ENCODE data around the gene NPR2.

NPR2 gene

DNA sequence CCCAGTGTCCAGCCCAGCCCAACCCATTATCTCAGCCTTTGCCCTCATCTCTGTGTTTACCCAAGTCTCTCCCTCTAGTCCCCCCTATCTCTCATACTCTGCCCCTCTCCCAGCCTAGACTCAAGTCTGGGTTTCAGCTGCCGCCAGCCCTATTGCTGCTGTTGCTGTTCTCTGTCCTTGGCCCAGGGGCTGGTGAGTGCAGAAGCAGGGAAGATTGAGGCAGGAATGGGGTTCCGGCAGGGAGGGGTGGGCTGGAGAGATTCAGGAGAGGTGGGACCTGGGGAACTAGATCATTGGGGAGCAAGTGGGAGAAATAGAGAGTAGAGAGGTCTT, 38.3 kb downstream of the NPR2 start:
- peak overlapping the region; percentile 79 for H3K9ac ChIP-seq (ENCODE audit: low read length)
- peak overlapping the region; percentile 75 for H3K4me3 ChIP-seq (ENCODE audit: low read length)
- peaks cover 11% of the 10 kb centered on the region for H3K4me1 ChIP-seq (ENCODE audit: control insufficient read depth, insufficient read depth, low read length)
- peak overlapping the region; percentile 89 for H3K27ac ChIP-seq (ENCODE audit: low read depth, low read length)
- no peaks in the 10 kb centered on the region for H3K27me3 ChIP-seq (ENCODE audit: control insufficient read depth, insufficient read depth, low read length)
- H3K36me3 ChIP-seq (ENCODE audit: control insufficient read depth, insufficient read depth, low read length), result no peaks in the 10 kb centered on the region

DNA sequence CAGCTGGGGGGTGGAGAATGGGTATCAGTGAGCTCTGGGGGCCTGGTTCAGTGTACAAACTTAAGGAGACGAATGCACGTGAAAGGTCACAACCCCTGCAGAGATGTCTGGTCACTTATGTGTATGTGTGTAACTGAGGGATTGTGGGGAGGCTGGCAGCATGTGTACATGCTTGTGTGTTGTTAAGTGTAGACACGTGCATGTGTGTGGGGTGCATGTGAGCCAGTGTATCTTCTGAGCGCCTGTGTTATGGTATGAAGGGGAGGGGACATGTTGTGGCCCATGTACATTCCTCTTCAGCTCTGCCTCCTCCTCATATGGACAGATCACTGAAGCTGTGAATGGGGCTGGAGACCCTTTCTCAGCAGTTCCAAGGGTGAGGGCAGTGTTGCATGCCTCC, 39.6 kb downstream of the NPR2 start:
- Histone ChIP-seq H3K27ac (ENCODE audit: low read depth, low read length) (no peak overlapping the region), H3K4me1 (ENCODE audit: control insufficient read depth, insufficient read depth, low read length) (peaks cover 11% of the 10 kb centered on the region), H3K9ac (ENCODE audit: low read length) (no peak overlapping the region), H3K36me3 (ENCODE audit: control insufficient read depth, insufficient read depth, low read length) (no peaks in the 10 kb centered on the region), H3K27me3 (ENCODE audit: control insufficient read depth, insufficient read depth, low read length) (no peaks in the 10 kb centered on the region), H3K4me3 (ENCODE audit: low read length) (no peak overlapping the region)

DNA sequence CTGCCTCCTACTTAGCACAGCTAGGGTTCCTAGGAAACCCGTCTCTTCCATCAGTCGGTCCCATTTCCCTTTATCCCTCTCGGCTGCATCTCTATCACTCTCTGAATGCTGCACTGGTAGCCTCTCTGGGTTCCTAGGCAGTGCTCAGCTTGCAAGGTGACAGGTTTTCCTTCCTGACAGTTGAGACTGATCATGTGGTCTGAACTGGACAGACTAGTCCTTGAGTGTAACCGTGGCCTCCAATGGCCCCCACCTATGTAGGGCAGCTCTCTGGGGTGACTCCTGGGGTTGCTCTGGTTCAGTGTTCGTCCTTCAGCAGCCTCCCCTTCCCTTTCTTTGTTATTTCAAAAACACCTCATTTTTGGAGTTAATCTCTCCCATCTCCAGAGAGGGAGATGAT, 41.4 kb downstream of the NPR2 start:
- H3K36me3 ChIP-seq (ENCODE audit: control insufficient read depth, insufficient read depth, low read length), result no peaks in the 10 kb centered on the region
- H3K27me3 ChIP-seq (ENCODE audit: control insufficient read depth, insufficient read depth, low read length), result no peaks in the 10 kb centered on the region
- H3K9ac ChIP-seq (ENCODE audit: low read length), result no peak overlapping the region
- peaks cover 11% of the 10 kb centered on the region for H3K4me1 ChIP-seq (ENCODE audit: control insufficient read depth, insufficient read depth, low read length)
- no peak overlapping the region for H3K4me3 ChIP-seq (ENCODE audit: low read length)
- H3K27ac ChIP-seq (ENCODE audit: low read depth, low read length), result no peak overlapping the region

GRCh38 chr9:35834260-35835215, 43.1 kb downstream of the NPR2 start:
- Histone ChIP-seq H3K27ac (ENCODE audit: low read depth, low read length) (no peak overlapping the region), H3K4me3 (ENCODE audit: low read length) (no peak overlapping the region), H3K9ac (ENCODE audit: low read length) (no peak overlapping the region), H3K4me1 (ENCODE audit: control insufficient read depth, insufficient read depth, low read length) (peaks cover 11% of the 10 kb centered on the region), H3K27me3 (ENCODE audit: control insufficient read depth, insufficient read depth, low read length) (no peaks in the 10 kb centered on the region), H3K36me3 (ENCODE audit: control insufficient read depth, insufficient read depth, low read length) (no peaks in the 10 kb centered on the region)

DNA sequence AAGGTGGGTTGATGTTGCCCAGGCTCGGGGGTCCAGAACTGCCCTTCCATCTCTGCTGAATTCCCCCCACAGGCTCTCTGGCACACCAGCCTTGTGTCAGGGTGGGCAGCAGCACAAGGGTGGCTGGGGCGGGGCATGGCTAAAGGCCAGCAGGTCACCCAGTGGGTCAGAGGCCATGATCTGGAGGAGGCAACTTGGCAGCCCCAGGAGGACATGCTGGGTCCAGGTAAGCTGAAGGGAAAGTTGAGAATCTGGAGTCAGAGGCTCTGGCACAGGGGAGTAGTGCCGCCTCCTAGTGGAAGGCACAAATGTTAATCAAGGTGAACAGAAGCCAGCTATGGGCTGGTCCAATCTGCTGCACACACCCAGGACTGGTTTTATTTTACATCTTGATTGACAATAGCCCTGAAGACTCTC, 43.8 kb downstream of the NPR2 start:
- H3K9ac ChIP-seq (ENCODE audit: low read length), result no peak overlapping the region
- H3K36me3 ChIP-seq (ENCODE audit: control insufficient read depth, insufficient read depth, low read length), result no peaks in the 10 kb centered on the region
- H3K27me3 ChIP-seq (ENCODE audit: control insufficient read depth, insufficient read depth, low read length), result no peaks in the 10 kb centered on the region
- no peak overlapping the region for H3K4me3 ChIP-seq (ENCODE audit: low read length)
- H3K27ac ChIP-seq (ENCODE audit: low read depth, low read length), result no peak overlapping the region
- H3K4me1 ChIP-seq (ENCODE audit: control insufficient read depth, insufficient read depth, low read length), result peaks cover 7% of the 10 kb centered on the region

DNA sequence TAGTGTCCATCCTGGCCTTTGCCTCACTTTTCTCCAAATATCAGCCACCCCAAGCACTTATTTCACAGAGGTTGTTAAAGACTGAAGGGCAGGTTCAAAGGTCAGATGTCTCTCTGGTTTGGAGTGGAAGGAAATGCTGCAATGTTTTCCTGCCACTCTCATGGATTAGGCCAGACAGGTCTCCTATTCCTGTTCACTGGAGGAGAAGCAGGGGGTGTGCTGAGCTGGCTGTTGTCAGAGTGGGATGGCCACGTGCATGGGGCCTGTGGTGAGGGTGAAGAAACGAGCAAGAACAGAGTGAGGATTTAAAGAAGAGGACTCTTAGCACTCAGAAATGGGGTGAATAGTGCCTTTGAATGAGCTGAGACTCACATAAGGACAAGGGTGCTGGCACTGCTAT, 44.4 kb downstream of the NPR2 start:
- H3K27ac ChIP-seq (ENCODE audit: low read depth, low read length), result no peak overlapping the region
- H3K27me3 ChIP-seq (ENCODE audit: control insufficient read depth, insufficient read depth, low read length), result no peaks in the 10 kb centered on the region
- H3K9ac ChIP-seq (ENCODE audit: low read length), result no peak overlapping the region
- H3K36me3 ChIP-seq (ENCODE audit: control insufficient read depth, insufficient read depth, low read length), result no peaks in the 10 kb centered on the region
- no peak overlapping the region for H3K4me3 ChIP-seq (ENCODE audit: low read length)
- H3K4me1 ChIP-seq (ENCODE audit: control insufficient read depth, insufficient read depth, low read length), result peaks cover 2% of the 10 kb centered on the region

GRCh38 chr9:35836595-35836994, 45.2 kb downstream of the NPR2 start:
- Histone ChIP-seq H3K36me3 (ENCODE audit: control insufficient read depth, insufficient read depth, low read length) (no peaks in the 10 kb centered on the region), H3K4me3 (ENCODE audit: low read length) (no peak overlapping the region), H3K27me3 (ENCODE audit: control insufficient read depth, insufficient read depth, low read length) (no peaks in the 10 kb centered on the region), H3K4me1 (ENCODE audit: control insufficient read depth, insufficient read depth, low read length) (no peaks in the 10 kb centered on the region), H3K9ac (ENCODE audit: low read length) (no peak overlapping the region), H3K27ac (ENCODE audit: low read depth, low read length) (no peak overlapping the region)

DNA sequence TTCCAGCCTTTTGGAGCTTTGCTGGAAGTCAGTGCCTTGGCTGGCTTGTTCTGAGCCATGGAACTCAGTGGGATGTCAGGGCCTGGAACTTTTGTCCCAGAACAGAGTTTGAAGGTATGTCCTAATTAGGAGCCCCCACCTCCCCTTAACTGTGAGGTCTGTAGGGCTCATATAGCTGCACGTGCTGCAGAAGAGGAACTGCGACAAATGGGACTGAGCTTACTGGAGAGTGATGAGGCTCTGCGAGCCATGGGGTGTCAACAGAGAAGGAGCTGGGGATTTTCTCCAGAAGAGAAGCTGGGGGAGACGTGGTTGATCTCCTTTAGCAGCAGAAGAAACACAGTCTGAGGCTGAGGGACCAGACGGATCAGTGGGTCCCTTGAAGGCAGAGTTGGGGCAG, 48.5 kb downstream of the NPR2 start:
- H3K36me3 ChIP-seq (ENCODE audit: control insufficient read depth, insufficient read depth, low read length), result no peaks in the 10 kb centered on the region
- no peaks in the 10 kb centered on the region for H3K27me3 ChIP-seq (ENCODE audit: control insufficient read depth, insufficient read depth, low read length)
- H3K9ac ChIP-seq (ENCODE audit: low read length), result no peak overlapping the region
- peaks cover 9% of the 10 kb centered on the region for H3K4me1 ChIP-seq (ENCODE audit: control insufficient read depth, insufficient read depth, low read length)
- H3K27ac ChIP-seq (ENCODE audit: low read depth, low read length), result no peak overlapping the region
- no peak overlapping the region for H3K4me3 ChIP-seq (ENCODE audit: low read length)

- no peaks in the 10 kb centered on the region for H3K36me3 ChIP-seq (ENCODE audit: control insufficient read depth, insufficient read depth, low read length)
- H3K27ac ChIP-seq (ENCODE audit: low read depth, low read length), result no peak overlapping the region
- no peak overlapping the region for H3K9ac ChIP-seq (ENCODE audit: low read length)
- no peaks in the 10 kb centered on the region for H3K27me3 ChIP-seq (ENCODE audit: control insufficient read depth, insufficient read depth, low read length)
- H3K4me1 ChIP-seq (ENCODE audit: control insufficient read depth, insufficient read depth, low read length), result peaks cover 9% of the 10 kb centered on the region
- H3K4me3 ChIP-seq (ENCODE audit: low read length), result no peak overlapping the region
These were observed 49.7 kb downstream of the NPR2 start for GRCh38 chr9:35840881-35841644.

GRCh38 chr9:35841645-35841900, 50.2 kb downstream of the NPR2 start:
- Histone ChIP-seq H3K27ac (ENCODE audit: low read depth, low read length) (no peak overlapping the region), H3K4me1 (ENCODE audit: control insufficient read depth, insufficient read depth, low read length) (peaks cover 9% of the 10 kb centered on the region), H3K9ac (ENCODE audit: low read length) (no peak overlapping the region), H3K36me3 (ENCODE audit: control insufficient read depth, insufficient read depth, low read length) (no peaks in the 10 kb centered on the region), H3K4me3 (ENCODE audit: low read length) (no peak overlapping the region), H3K27me3 (ENCODE audit: control insufficient read depth, insufficient read depth, low read length) (no peaks in the 10 kb centered on the region)

GRCh38 chr9:35842020-35842745, 50.8 kb downstream of the NPR2 start:
- Histone ChIP-seq H3K27me3 (ENCODE audit: control insufficient read depth, insufficient read depth, low read length) (no peaks in the 10 kb centered on the region), H3K36me3 (ENCODE audit: control insufficient read depth, insufficient read depth, low read length) (no peaks in the 10 kb centered on the region), H3K4me3 (ENCODE audit: low read length) (no peak overlapping the region)

DNA sequence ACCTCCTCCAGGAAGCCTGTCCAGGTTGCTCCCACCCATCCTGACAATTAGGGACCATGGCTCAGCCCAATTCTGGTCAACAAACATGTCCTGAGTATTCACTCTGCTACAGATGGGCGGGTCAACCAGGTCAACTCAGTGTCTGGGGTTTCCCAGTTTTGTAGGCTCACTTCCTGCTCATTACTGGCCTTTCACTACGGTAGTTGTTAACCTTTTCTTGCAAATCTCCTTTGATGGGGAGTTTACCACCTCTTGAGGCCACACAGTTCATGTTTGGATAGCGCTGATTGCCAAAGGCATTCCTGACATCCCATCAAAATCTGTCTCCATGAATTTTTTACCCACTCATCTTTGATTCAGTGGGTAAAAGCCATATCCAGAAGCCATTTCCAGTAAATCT, 51.4 kb downstream of the NPR2 start:
- no peak overlapping the region for H3K27ac ChIP-seq (ENCODE audit: low read depth, low read length)
- no peaks in the 10 kb centered on the region for H3K27me3 ChIP-seq (ENCODE audit: control insufficient read depth, insufficient read depth, low read length)
- no peak overlapping the region for H3K9ac ChIP-seq (ENCODE audit: low read length)
- no peaks in the 10 kb centered on the region for H3K36me3 ChIP-seq (ENCODE audit: control insufficient read depth, insufficient read depth, low read length)
- peaks cover 9% of the 10 kb centered on the region for H3K4me1 ChIP-seq (ENCODE audit: control insufficient read depth, insufficient read depth, low read length)
- H3K4me3 ChIP-seq (ENCODE audit: low read length), result no peak overlapping the region

More at GRCh38 chr9:35842020-35842745, 50.8 kb downstream of the NPR2 start:
- Histone ChIP-seq H3K27ac (ENCODE audit: low read depth, low read length) (no peak overlapping the region), H3K9ac (ENCODE audit: low read length) (no peak overlapping the region), H3K4me1 (ENCODE audit: control insufficient read depth, insufficient read depth, low read length) (peaks cover 9% of the 10 kb centered on the region)
